PC-9 (cell line): ENCODE results near the gene PIK3R1.

ENCODE experiments used
- EZH2 ChIP-seq: fragments of 200-600 bp; sonication (generic); IDR thresholded peaks from 2 replicates; pipeline ENCODE4 v1.8.0; 2017; ENCODE audit warnings: antibody characterized with exemption, low read depth
- TF ChIP-seq, protein P1 (sequence below): fragments of 200-600 bp; sonication (generic); conservative IDR thresholded peaks from 2 replicates; pipeline ENCODE4 v1.6.1; 2017; ENCODE audit warnings: mixed run types, antibody characterized with exemption, mild to moderate bottlenecking, moderate library complexity

GRCh38 chr5:68231414-68232076, 16.0 kb downstream of the PIK3R1 start:
- TF ChIP-seq, protein P1, sequence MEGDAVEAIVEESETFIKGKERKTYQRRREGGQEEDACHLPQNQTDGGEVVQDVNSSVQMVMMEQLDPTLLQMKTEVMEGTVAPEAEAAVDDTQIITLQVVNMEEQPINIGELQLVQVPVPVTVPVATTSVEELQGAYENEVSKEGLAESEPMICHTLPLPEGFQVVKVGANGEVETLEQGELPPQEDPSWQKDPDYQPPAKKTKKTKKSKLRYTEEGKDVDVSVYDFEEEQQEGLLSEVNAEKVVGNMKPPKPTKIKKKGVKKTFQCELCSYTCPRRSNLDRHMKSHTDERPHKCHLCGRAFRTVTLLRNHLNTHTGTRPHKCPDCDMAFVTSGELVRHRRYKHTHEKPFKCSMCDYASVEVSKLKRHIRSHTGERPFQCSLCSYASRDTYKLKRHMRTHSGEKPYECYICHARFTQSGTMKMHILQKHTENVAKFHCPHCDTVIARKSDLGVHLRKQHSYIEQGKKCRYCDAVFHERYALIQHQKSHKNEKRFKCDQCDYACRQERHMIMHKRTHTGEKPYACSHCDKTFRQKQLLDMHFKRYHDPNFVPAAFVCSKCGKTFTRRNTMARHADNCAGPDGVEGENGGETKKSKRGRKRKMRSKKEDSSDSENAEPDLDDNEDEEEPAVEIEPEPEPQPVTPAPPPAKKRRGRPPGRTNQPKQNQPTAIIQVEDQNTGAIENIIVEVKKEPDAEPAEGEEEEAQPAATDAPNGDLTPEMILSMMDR: no peak
- no peak for TF ChIP-seq EZH2
